PC-9 (cell line): ENCODE measurements around the gene GGCX. TPM values are rescaled to one million over a fixed set of nuclear protein-coding genes. Genes with fewer than 3 reads are reported as not detected.

ENCODE experiments used
- BruUV-seq: library from RNA; stranded (reverse); fragments of 400-500 nt; replicated peaks from 2 replicates; lab custom pipeline; 2021; lab: Mats Ljungman, UMichigan
- CTCF ChIA-PET: fragments of 300-600 bp; sonication (Branson Sonifier 250); formaldehyde crosslinking; loops from one replicate; lab custom pipeline; 2022; ENCODE audit warnings: antibody characterized with exemption; lab: Charles Lee
- POLR2A ChIA-PET: fragments of 300-600 bp; sonication (Branson Sonifier 250); formaldehyde crosslinking; loops from one replicate; lab custom pipeline; 2022; ENCODE audit warnings: antibody characterized with exemption; ENCODE audit not compliant: unreplicated experiment; lab: Charles Lee
- DNase-seq, 2 experiments: peaks; one replicate each; pipeline versions ENCODE4 v3.0.0 to v3.0.0-alpha.2; 2015 to 2022; ENCODE audit warnings: mixed read lengths in 1 of 2
- H2AFZ ChIP-seq: fragments of 200-600 bp; sonication (generic); 2 replicates; pipeline ENCODE4 v1.8.1; 2017; ENCODE audit warnings: antibody characterized with exemption
- H3F3A ChIP-seq: fragments of 200-600 bp; sonication (generic); 2 replicates; pipeline ENCODE4 v1.8.1; 2017; ENCODE audit warnings: antibody characterized with exemption, mild to moderate bottlenecking, low read depth; ENCODE audit not compliant: insufficient read depth
- H3K27ac ChIP-seq: fragments of 200-600 bp; sonication (generic); 2 replicates; pipeline ENCODE4 v1.6.1; 2016; ENCODE audit warnings: mixed run types
- H3K27me3 ChIP-seq: fragments of 200-600 bp; sonication (generic); 2 replicates; pipeline ENCODE4 v1.6.1; 2016; ENCODE audit warnings: low read depth, mixed run types; ENCODE audit not compliant: insufficient read depth
- H3K36me3 ChIP-seq: fragments of 200-600 bp; sonication (generic); 2 replicates; pipeline ENCODE4 v1.6.1; 2016; ENCODE audit warnings: low read depth, mixed run types
- H3K4me1 ChIP-seq: fragments of 200-600 bp; sonication (generic); replicated peaks from 2 replicates; pipeline ENCODE4 v1.6.1; 2016; ENCODE audit warnings: mixed run types; ENCODE audit not compliant: insufficient read depth
- H3K4me2 ChIP-seq: fragments of 200-600 bp; sonication (generic); 2 replicates; pipeline ENCODE4 v1.6.1; 2017; ENCODE audit warnings: mixed run types
- H3K4me3 ChIP-seq: fragments of 200-600 bp; sonication (generic); 2 replicates; pipeline ENCODE4 v1.6.1; 2016; ENCODE audit warnings: mixed run types
- H3K79me2 ChIP-seq: fragments of 200-600 bp; sonication (generic); 2 replicates; pipeline ENCODE4 v1.6.1; 2017; ENCODE audit warnings: low read depth, mixed run types
- H3K9me2 ChIP-seq: fragments of 200-600 bp; sonication (generic); 2 replicates; pipeline ENCODE4 v1.8.1; 2017; ENCODE audit warnings: mild to moderate bottlenecking; ENCODE audit not compliant: insufficient read depth
- H3K9me3 ChIP-seq: fragments of 200-600 bp; sonication (generic); 2 replicates; pipeline ENCODE4 v1.8.1; 2016; ENCODE audit warnings: low read depth; ENCODE audit not compliant: insufficient read depth
- H4K20me1 ChIP-seq: fragments of 200-600 bp; sonication (generic); 2 replicates; pipeline ENCODE4 v1.8.1; 2017; ENCODE audit not compliant: insufficient read depth
- EZH2 ChIP-seq: fragments of 200-600 bp; sonication (generic); IDR thresholded peaks from 2 replicates; pipeline ENCODE4 v1.8.0; 2017; ENCODE audit warnings: antibody characterized with exemption, low read depth
- intact Hi-C: fragments of 100-400 bp; cut with micrococcal nuclease; formaldehyde crosslinking; loops from one replicate; pipeline ENCODE4 v1.10.0; 2022; ENCODE audit not compliant: unreplicated experiment
- total RNA-seq: library from RNA; stranded (reverse); gene quantifications from 2 replicates; pipeline ENCODE4 v1.2.3, GENCODE V29; 2021
- TF ChIP-seq, protein P1 (sequence below): fragments of 200-600 bp; sonication (generic); conservative IDR thresholded peaks from 2 replicates; pipeline ENCODE4 v1.6.1; 2017; ENCODE audit warnings: mixed run types, antibody characterized with exemption, mild to moderate bottlenecking, moderate library complexity

Gene GGCX
- total RNA-seq, 1 experiment from 2014 or later = 30.2 TPM

DNA sequence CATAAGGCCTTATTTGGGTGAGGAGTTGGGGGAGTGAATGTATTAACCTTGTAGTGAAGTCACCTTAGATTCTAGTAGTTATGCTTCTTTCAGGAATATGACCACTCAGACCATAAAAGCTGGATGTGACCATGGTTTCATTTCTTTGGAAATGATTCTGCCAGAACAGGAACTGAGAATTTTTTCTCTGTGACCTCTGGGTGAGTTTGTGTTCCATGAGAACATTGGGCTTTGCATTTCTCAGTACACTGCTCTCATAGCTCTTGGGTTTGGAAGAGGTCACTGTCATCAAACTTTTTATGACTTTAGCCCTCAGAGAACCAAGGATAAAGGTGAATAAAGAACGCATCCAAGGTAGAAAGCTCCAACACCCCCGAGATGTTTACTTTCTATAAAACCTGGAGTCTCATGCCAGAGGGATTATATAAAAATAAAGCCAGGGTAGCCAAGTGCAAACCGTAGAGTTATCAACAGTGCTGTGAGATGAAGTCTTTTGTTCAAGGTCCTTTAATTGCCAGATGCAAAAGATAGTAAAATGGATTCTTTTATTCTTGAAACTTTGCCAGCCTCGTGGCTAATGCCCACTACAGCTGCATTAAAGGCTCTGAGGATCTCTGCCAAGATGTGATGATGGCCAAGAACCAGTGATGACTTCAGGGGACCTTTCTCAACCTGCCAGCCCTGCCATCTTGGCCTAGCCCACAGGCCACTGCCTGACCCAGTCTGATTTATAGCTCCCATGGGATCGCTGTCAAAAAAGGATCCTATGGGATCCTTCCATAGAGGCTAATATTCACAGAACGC lies 50.1 kb downstream of the GGCX start:
- H3K9me2 ChIP-seq = no peaks in the 10 kb centered on the region
- BruUV-seq = no TSS peak
- H3K27ac ChIP-seq = no peak overlapping the region

DNA sequence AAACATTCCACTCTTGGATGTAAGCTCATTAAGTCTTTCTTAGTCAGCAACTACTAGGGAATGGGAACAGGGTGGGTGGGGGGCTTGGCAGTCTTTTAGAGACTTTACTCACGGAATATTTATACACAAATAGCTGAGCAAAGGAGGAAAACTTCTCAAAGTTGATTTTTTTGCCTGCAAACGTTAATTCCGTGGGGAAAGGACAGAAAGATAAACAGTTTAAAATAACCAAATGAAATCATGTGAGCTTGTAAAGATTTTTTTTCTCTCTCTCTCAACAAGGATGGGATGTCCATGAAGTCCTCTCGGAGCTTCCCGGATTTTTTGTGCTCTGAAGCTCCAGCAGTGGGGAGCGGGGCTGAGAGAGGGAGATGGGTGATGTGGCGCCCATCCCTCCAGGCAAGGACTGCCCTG lies 54.5 kb downstream of the GGCX start:
- no peak for DNase-seq
- Histone ChIP-seq H3K4me3 (no peak overlapping the region), H3K79me2 (no peaks in the 10 kb centered on the region), H4K20me1 (no peaks in the 10 kb centered on the region), H3K27ac (no peak overlapping the region), H3K27me3 (no peaks in the 10 kb centered on the region), H3K36me3 (no peaks in the 10 kb centered on the region), H3K4me1 (peaks cover 55% of the 10 kb centered on the region), H3K9me3 (no peaks in the 10 kb centered on the region), H3K9me2 (no peaks in the 10 kb centered on the region), H3K4me2 (no peak overlapping the region), H2AFZ (no peak overlapping the region), H3F3A (peaks cover 38% of the 10 kb centered on the region)
- ChIA-PET POLR2A (interaction anchor here (0.6 kb wide), 1 partner anchor 12 kb away, joined by 4 read pairs; no protein-coding TSS in a partner anchor), CTCF (interaction anchor here (0.6 kb wide), 1 partner anchor 29 kb away, joined by 10 read pairs; no protein-coding TSS in a partner anchor)
- BruUV-seq = no TSS peak
- intact Hi-C loops = no loop called here
- no peak for TF ChIP-seq EZH2
- TF ChIP-seq, protein P1, sequence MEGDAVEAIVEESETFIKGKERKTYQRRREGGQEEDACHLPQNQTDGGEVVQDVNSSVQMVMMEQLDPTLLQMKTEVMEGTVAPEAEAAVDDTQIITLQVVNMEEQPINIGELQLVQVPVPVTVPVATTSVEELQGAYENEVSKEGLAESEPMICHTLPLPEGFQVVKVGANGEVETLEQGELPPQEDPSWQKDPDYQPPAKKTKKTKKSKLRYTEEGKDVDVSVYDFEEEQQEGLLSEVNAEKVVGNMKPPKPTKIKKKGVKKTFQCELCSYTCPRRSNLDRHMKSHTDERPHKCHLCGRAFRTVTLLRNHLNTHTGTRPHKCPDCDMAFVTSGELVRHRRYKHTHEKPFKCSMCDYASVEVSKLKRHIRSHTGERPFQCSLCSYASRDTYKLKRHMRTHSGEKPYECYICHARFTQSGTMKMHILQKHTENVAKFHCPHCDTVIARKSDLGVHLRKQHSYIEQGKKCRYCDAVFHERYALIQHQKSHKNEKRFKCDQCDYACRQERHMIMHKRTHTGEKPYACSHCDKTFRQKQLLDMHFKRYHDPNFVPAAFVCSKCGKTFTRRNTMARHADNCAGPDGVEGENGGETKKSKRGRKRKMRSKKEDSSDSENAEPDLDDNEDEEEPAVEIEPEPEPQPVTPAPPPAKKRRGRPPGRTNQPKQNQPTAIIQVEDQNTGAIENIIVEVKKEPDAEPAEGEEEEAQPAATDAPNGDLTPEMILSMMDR = no peak

More for the DNA sequence above, 50.1 kb downstream of the GGCX start:
- CTCF ChIA-PET = no interaction called here
- intact Hi-C loops = no loop called here
- H3K79me2 ChIP-seq = no peaks in the 10 kb centered on the region
- DNase-seq = no peak
- no peak overlapping the region for H3K4me3 ChIP-seq
- no peak for TF ChIP-seq EZH2
- TF ChIP-seq, protein P1 = no peak
- POLR2A ChIA-PET = interaction anchor here (0.6 kb wide), 1 partner anchor 28 kb away, joined by 9 read pairs; the partner anchor contains the start of gene MAT2A
- no peak overlapping the region for H2AFZ ChIP-seq
- no peaks in the 10 kb centered on the region for H3K27me3 ChIP-seq
- peaks cover 31% of the 10 kb centered on the region for H3F3A ChIP-seq
- no peaks in the 10 kb centered on the region for H3K9me3 ChIP-seq
- no peaks in the 10 kb centered on the region for H4K20me1 ChIP-seq
- H3K4me1 ChIP-seq = peaks cover 51% of the 10 kb centered on the region
- no peak overlapping the region for H3K4me2 ChIP-seq
- H3K36me3 ChIP-seq = no peaks in the 10 kb centered on the region

DNA sequence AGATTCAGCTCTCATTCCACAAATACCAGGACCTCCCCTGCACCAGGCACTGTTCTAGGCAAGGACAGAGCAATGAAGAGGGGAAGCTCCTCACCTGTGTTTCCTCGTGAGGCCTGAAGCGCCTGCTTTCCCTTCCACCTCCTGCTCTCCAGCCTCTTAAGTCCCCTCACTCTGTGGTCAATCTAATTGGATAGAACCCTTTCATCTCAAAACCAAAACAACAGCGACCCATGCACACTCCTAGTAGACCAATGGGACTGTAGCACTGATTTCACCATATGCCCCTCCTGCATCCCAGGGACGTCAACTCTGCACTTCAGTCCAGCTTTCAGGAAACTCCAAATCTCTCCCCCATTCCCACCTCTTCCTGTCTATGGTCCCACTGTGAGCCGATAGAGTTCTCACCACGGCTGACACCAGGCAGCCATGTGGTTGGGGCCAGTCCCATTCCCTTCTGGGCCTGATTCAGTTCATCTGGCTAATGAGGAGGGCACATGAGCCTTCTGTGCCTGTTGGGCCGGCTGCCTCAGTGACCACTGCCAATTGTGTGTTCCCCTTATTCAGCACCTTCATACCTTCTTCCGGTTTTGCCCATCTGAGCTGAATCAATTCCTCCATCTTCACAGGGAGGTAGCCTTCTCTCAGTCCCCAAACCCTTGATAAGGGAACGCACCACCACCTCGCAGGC lies 55.6 kb downstream of the GGCX start:
- no peak for DNase-seq
- Histone ChIP-seq H3K27me3 (no peaks in the 10 kb centered on the region), H3K27ac (peak overlapping the region; percentile 63), H2AFZ (no peak overlapping the region), H3K4me2 (peak overlapping the region; percentile 45), H3K36me3 (no peaks in the 10 kb centered on the region), H3K9me3 (no peaks in the 10 kb centered on the region), H3K4me3 (no peak overlapping the region), H3K79me2 (no peaks in the 10 kb centered on the region), H4K20me1 (no peaks in the 10 kb centered on the region), H3K9me2 (no peaks in the 10 kb centered on the region), H3K4me1 (peaks cover 45% of the 10 kb centered on the region), H3F3A (peaks cover 32% of the 10 kb centered on the region)
- POLR2A ChIA-PET = interaction anchor here (0.6 to 1.1 kb wide), 4 partner anchors 11 to 117 kb away, joined by 3 to 6 read pairs (median 3); partner anchors contain the start of genes RNF181 and VAMP8
- TF ChIP-seq, protein P1 = no peak
- no peak for TF ChIP-seq EZH2
- CTCF ChIA-PET = interaction anchor here (0.5 kb wide), 1 partner anchor 24 kb away, joined by 4 read pairs; no protein-coding TSS in a partner anchor
- intact Hi-C loops = loop anchor here (2.0 kb wide), 1 partner anchor 33 kb away; the partner anchor contains the start of gene MAT2A
- BruUV-seq = no TSS peak
